Measurements from ENCODE around the gene ZPLD1.

GRCh38 chr3:102443021-102443420, 8.2 kb downstream of the ZPLD1 start:
- TF ChIP-seq CTCF (IDR thresholded peaks at IDR 0.05; ENCODE audit: low read length), result no peak
- no peak for TF ChIP-seq EZH2 (IDR thresholded peaks at IDR 0.05; ENCODE audit: borderline replicate concordance, low read length)

All from OCI-LY1 (cell line).